Endothelial cell of umbilical vein (primary cell): ENCODE results near the gene ENTPD6. TPM values are rescaled to one million over a fixed set of nuclear protein-coding genes. Genes with fewer than 3 reads are reported as not detected.

Source experiments
- BruUV-seq: library from RNA; stranded (reverse); fragments of 400-500 nt; replicated peaks from 2 replicates; lab custom pipeline; 2021; lab: Mats Ljungman, UMichigan
- CTCF ChIA-PET: fragments of 300-600, 350-600 bp; sonication (Branson Sonifier 250); formaldehyde crosslinking; loops from one replicate; lab custom pipeline; 2021; ENCODE audit warnings: antibody characterized with exemption, inconsistent platforms; lab: Charles Lee
- POLR2A ChIA-PET: fragments of 300-600, 350-600 bp; sonication (Branson Sonifier 250); formaldehyde crosslinking; loops from one replicate; lab custom pipeline; 2021; ENCODE audit warnings: antibody characterized with exemption, inconsistent platforms; lab: Charles Lee
- DNase-seq: peaks from one replicate; pipeline ENCODE4 v3.0.0-alpha.2; 2011; ENCODE audit warnings: low read depth, low spot score
- FAIRE-seq: peaks from 2 replicates; lab custom pipeline; 2011; peaks lifted over from hg19 to GRCh38; lab: Jason Lieb, UNC
- H2AFZ ChIP-seq: 2 replicates; pipeline ENCODE4 v1.6.0; 2012; ENCODE audit warnings: low read depth, low read length, control low read depth, inconsistent platforms
- H3K27ac ChIP-seq: 2 replicates; pipeline ENCODE4 v1.5.1; 2011; ENCODE audit warnings: low read depth, mild to moderate bottlenecking, control low read depth, low read length, moderate library complexity; ENCODE audit not compliant: insufficient read depth
- H3K27me3 ChIP-seq, 2 experiments: 2 replicates each; pipeline versions ENCODE4 v1.6.0 to v1.6.1; 2011; ENCODE audit warnings: low read length in 2 of 2, mixed read lengths in 1 of 2; ENCODE audit not compliant: control insufficient read depth in 2 of 2, insufficient read depth in 2 of 2
- H3K36me3 ChIP-seq, 2 experiments: 2 replicates in 1 of 2; 3 replicates in 1 of 2; pipeline ENCODE4 v1.5.1; 2011; ENCODE audit warnings: low read length in 2 of 2, mild to moderate bottlenecking in 1 of 2, moderate library complexity in 1 of 2; ENCODE audit not compliant: control insufficient read depth in 2 of 2, insufficient read depth in 2 of 2; ENCODE audit errors: extremely low read depth in 1 of 2
- H3K4me1 ChIP-seq: 3 replicates; pipeline ENCODE4 v1.5.1; 2011; ENCODE audit warnings: mild to moderate bottlenecking, low read length; ENCODE audit not compliant: control insufficient read depth, insufficient read depth; ENCODE audit errors: extremely low read depth
- H3K4me2 ChIP-seq: 2 replicates; pipeline ENCODE4 v1.6.1; 2011; ENCODE audit warnings: low read length, control low read depth, mixed read lengths; ENCODE audit not compliant: insufficient read depth
- H3K4me3 ChIP-seq, 3 experiments: fragments of 200-600 bp in 1 of 3; sonication (generic), shearing (Covaris generic) in 1 of 3; replicated peaks in 1 of 3; 2 replicates each; pipeline ENCODE4 v1.5.1; 2011 to 2016; ENCODE audit warnings: control low read depth in 3 of 3, low read length in 3 of 3, mild to moderate bottlenecking in 2 of 3, inconsistent platforms in 1 of 3, low read depth in 1 of 3, moderate library complexity in 1 of 3; ENCODE audit not compliant: insufficient read depth in 1 of 3
- H3K79me2 ChIP-seq: 2 replicates; pipeline ENCODE4 v1.6.0; 2012; ENCODE audit warnings: low read length, inconsistent platforms; ENCODE audit not compliant: control insufficient read depth, insufficient read depth
- H3K9ac ChIP-seq: replicated peaks from 2 replicates; pipeline ENCODE3; 2011; ENCODE audit warnings: low read length, control low read depth; ENCODE audit not compliant: insufficient read depth; ENCODE audit errors: extremely low read depth
- H3K9me1 ChIP-seq: replicated peaks from 3 replicates; pipeline ENCODE4 v1.6.0; 2011; ENCODE audit warnings: mild to moderate bottlenecking, low read length; ENCODE audit not compliant: control insufficient read depth, insufficient read depth; ENCODE audit errors: extremely low read depth
- H3K9me3 ChIP-seq: replicated peaks from 2 replicates; pipeline ENCODE4 v1.5.1; 2012; ENCODE audit warnings: low read length, inconsistent platforms; ENCODE audit not compliant: control insufficient read depth, insufficient read depth
- H4K20me1 ChIP-seq: replicated peaks from 2 replicates; pipeline ENCODE3; 2011; ENCODE audit warnings: mild to moderate bottlenecking, low read length; ENCODE audit not compliant: control insufficient read depth, insufficient read depth; ENCODE audit errors: extremely low read depth
- EZH2 ChIP-seq: IDR thresholded peaks from 2 replicates; pipeline ENCODE4 v1.6.1; 2012; ENCODE audit warnings: borderline replicate concordance, low read depth, mild to moderate bottlenecking, moderate library complexity, low read length, inconsistent platforms; ENCODE audit not compliant: severe bottlenecking
- FOS ChIP-seq: IDR thresholded peaks from 2 replicates; pipeline ENCODE4 v1.6.1; 2011; ENCODE audit warnings: mild to moderate bottlenecking, low read length, moderate library complexity, borderline replicate concordance; ENCODE audit not compliant: insufficient read depth
- GATA2 ChIP-seq: IDR thresholded peaks from 2 replicates; pipeline ENCODE4 v1.7.0; 2011; ENCODE audit warnings: low read depth, mild to moderate bottlenecking, moderate library complexity, mixed read lengths, low read length; ENCODE audit not compliant: insufficient read length, insufficient read depth
- JUN ChIP-seq: IDR thresholded peaks from 2 replicates; pipeline ENCODE4 v1.6.1; 2011; ENCODE audit warnings: borderline replicate concordance, low read depth; ENCODE audit not compliant: insufficient read length, insufficient read depth
- MYC ChIP-seq: IDR thresholded peaks from one replicate; pipeline ENCODE4 v1.6.1; 2011; ENCODE audit warnings: mild to moderate bottlenecking, low read depth, low read length
- POLR2A ChIP-seq: IDR thresholded peaks from 2 replicates; pipeline ENCODE4 v1.6.1; 2012; ENCODE audit warnings: low read depth, mild to moderate bottlenecking, control low read depth, low read length
- POLR2AphosphoS5 ChIP-seq: IDR thresholded peaks from 2 replicates; pipeline ENCODE4 v1.6.1; 2012; ENCODE audit warnings: low read depth, mild to moderate bottlenecking, control low read depth, low read length, moderate library complexity; ENCODE audit not compliant: insufficient read depth
- dilution Hi-C: fragments of 300-500 bp; cut with MboI; formaldehyde crosslinking; loops from one replicate; pipeline ENCODE4 v1.15.0; 2019; ENCODE audit warnings: low sequenced_read_pairs; ENCODE audit not compliant: extremely low pct_ligation_motif_present
- intact Hi-C: fragments of 100-400 bp; cut with micrococcal nuclease; formaldehyde crosslinking; loops from one replicate; pipeline ENCODE4 v1.10.0; 2022
- polyA plus RNA-seq, 4 experiments: library from polyadenylated mRNA; depleted of rRNA in 3 of 4; stranded (reverse) in 3 of 4; unstranded in 1 of 4; fragments of >200 nt; gene quantifications; 2 replicates each; pipeline versions ENCODE4 v1.2.1 to v1.2.3, GENCODE V29; 2011 to 2012; ENCODE audit warnings: missing spikeins in 1 of 4
- total RNA-seq: library from RNA; stranded (reverse); gene quantifications from 2 replicates; pipeline ENCODE4 v1.2.3, GENCODE V29; 2021
- TF ChIP-seq, protein P1 (sequence below), 2 donors: IDR thresholded peaks; 1 replicate in 1 of 2; 2 replicates in 1 of 2; pipeline ENCODE4 v1.5.1; 2011; ENCODE audit warnings: low read length in 2 of 2, mild to moderate bottlenecking in 2 of 2, moderate library complexity in 2 of 2, control low read depth in 1 of 2, inconsistent platforms in 1 of 2, low read depth in 1 of 2; ENCODE audit not compliant: insufficient read depth in 1 of 2; ENCODE audit errors: extremely low read depth in 1 of 2
- TF ChIP-seq, protein P2 (sequence below): IDR thresholded peaks from 2 replicates; pipeline ENCODE4 v1.6.1; 2011; ENCODE audit not compliant: insufficient read depth, insufficient read length

Gene ENTPD6
- total and polyA plus RNA-seq, 2 donors (not counting 3 experiments of a cell fraction or from before 2014, with no cell fraction given): 51.2 to 86.3 TPM

DNA sequence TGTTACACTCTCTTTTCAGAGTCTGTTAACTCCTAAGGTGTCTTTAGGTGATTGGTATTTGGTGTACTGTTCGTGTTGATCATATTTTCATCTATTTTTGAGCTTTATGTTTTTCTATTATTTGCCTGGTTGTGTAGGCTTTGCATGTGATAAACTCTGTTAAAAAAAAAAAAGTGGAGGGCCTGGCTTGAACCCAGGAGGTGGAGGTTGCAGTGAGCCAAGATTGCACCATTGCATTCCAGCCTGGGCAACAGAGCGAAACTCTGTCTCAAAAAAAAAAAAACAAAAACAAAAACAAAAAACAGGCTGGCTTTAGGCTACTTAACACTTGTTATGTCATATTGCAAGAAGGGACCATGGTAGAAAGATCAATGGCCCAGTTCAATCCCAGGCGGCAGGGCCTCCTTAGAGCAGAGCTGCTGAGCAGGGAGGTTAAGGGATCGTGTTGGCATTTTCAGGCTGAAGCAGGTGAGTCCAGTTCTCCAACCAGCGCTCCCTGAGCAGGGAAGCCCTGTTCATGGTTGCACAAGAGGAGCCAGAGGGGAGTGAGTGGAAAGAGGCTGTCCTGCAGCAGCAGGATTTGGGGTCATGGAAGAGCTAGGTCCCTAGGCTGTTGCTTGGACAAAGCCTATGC lies 60.8 kb downstream of the ENTPD6 start:
- Histone ChIP-seq H3K9me1 (no peaks in the 10 kb centered on the region), H3K4me3 (no peak overlapping the region), H3K36me3 (peaks cover 2 to 13% of the 10 kb centered on the region in 2 experiments), H3K9ac (no peak overlapping the region), H4K20me1 (no peaks in the 10 kb centered on the region), H3K4me2 (no peak overlapping the region), H2AFZ (no peak overlapping the region), H3K79me2 (peaks cover 59% of the 10 kb centered on the region), H3K27me3 (no peaks in the 10 kb centered on the region), H3K4me1 (no peaks in the 10 kb centered on the region), H3K9me3 (no peaks in the 10 kb centered on the region), H3K27ac (no peak overlapping the region)
- no peak for FAIRE-seq
- no peak for TF ChIP-seq JUN
- TF ChIP-seq MYC: no peak
- TF ChIP-seq FOS: no peak
- TF ChIP-seq GATA2: no peak
- TF ChIP-seq, protein P1, sequence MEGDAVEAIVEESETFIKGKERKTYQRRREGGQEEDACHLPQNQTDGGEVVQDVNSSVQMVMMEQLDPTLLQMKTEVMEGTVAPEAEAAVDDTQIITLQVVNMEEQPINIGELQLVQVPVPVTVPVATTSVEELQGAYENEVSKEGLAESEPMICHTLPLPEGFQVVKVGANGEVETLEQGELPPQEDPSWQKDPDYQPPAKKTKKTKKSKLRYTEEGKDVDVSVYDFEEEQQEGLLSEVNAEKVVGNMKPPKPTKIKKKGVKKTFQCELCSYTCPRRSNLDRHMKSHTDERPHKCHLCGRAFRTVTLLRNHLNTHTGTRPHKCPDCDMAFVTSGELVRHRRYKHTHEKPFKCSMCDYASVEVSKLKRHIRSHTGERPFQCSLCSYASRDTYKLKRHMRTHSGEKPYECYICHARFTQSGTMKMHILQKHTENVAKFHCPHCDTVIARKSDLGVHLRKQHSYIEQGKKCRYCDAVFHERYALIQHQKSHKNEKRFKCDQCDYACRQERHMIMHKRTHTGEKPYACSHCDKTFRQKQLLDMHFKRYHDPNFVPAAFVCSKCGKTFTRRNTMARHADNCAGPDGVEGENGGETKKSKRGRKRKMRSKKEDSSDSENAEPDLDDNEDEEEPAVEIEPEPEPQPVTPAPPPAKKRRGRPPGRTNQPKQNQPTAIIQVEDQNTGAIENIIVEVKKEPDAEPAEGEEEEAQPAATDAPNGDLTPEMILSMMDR (IDR thresholded peaks at IDR 0.05; ENCODE audit: extremely low read depth in 1 of 2, insufficient read depth in 1 of 2, low read depth in 1 of 2, low read length in 2 of 2): no peak
- TF ChIP-seq POLR2A: no peak
- TF ChIP-seq POLR2AphosphoS5: no peak
- no peak for TF ChIP-seq EZH2
- TF ChIP-seq, protein P2, sequence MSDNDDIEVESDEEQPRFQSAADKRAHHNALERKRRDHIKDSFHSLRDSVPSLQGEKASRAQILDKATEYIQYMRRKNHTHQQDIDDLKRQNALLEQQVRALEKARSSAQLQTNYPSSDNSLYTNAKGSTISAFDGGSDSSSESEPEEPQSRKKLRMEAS: no peak
- no peak for DNase-seq
- intact Hi-C loops: no loop called here
- CTCF ChIA-PET: interaction anchor here (1.0 to 1.2 kb wide), 2 partner anchors 11 to 143 kb away, joined by 3 read pairs; no protein-coding TSS in a partner anchor
- POLR2A ChIA-PET: interaction anchor here (0.8 kb wide), 1 partner anchor 9 kb away, joined by 3 read pairs; the partner anchor contains the start of gene PYGB
- no TSS peak for BruUV-seq
- dilution Hi-C loops: no loop called here
